GM18951 (cell line): Measurements from ENCODE around the gene RGL3.
"Not testable (repeated sequence)": the region's sequence is repeated elsewhere in the genome, so short reads cannot be mapped to it uniquely, and the experiment has no call there.

Experiments used
- POLR2A ChIP-seq: IDR thresholded peaks from 4 replicates; pipeline ENCODE4 v1.6.1; 2011; ENCODE audit warnings: mild to moderate bottlenecking; ENCODE audit not compliant: insufficient read length, insufficient read depth; ENCODE audit errors: extremely low read depth
- in situ Hi-C: fragments of 300-500 bp; cut with MboI; formaldehyde crosslinking; loops from one replicate; pipeline ENCODE4 v1.12.0; 2022; ENCODE audit warnings: low sequenced_read_pairs, mixed read lengths, inconsistent platforms; ENCODE audit not compliant: unreplicated experiment

RGL3 gene

GRCh38 chr19:11361771-11362731 lies 57.1 kb downstream of the RGL3 start:
- TF ChIP-seq POLR2A, result no peak
- in situ Hi-C loops, result no loop called here

- TF ChIP-seq POLR2A, result no peak
- in situ Hi-C loops, result no loop called here
Measured at GRCh38 chr19:11361037-11361770, 57.9 kb downstream of the RGL3 start.

GRCh38 chr19:11359421-11359820 lies 59.7 kb downstream of the RGL3 start:
- TF ChIP-seq POLR2A, result no peak
- in situ Hi-C loops, result no loop called here

- no peak for TF ChIP-seq POLR2A
- in situ Hi-C loops, result no loop called here
Measured at GRCh38 chr19:11356676-11357550, 62.2 kb downstream of the RGL3 start.

- TF ChIP-seq POLR2A, result no peak
- in situ Hi-C loops, result no loop called here
Measured at GRCh38 chr19:11356074-11356397, 63.1 kb downstream of the RGL3 start.

GRCh38 chr19:11355160-11356073 lies 63.7 kb downstream of the RGL3 start, which contains the start of gene PLPPR2:
PLPPR2 (plus strand) TSS chr19:11355432; CDS start chr19:11357674, 2,242 bp downstream.
- in situ Hi-C loops, result no loop called here
- peak; percentile 53 for TF ChIP-seq POLR2A

- in situ Hi-C loops, result not testable (repeated sequence)
Measured at GRCh38 chr19:11354102-11354501, 65.0 kb downstream of the RGL3 start.

GRCh38 chr19:11349171-11349570 lies 69.9 kb downstream of the RGL3 start:
- in situ Hi-C loops, result no loop called here
- TF ChIP-seq POLR2A, result no peak

- in situ Hi-C loops, result no loop called here
- no peak for TF ChIP-seq POLR2A
Measured at GRCh38 chr19:11347546-11348039, 71.5 kb downstream of the RGL3 start.

GRCh38 chr19:11346104-11346940 lies 72.8 kb downstream of the RGL3 start, which contains the start of the genes CCDC159 and TMEM205:
CCDC159 (plus strand) TSS chr19:11346519; CDS start chr19:11346607, 88 bp downstream.
TMEM205 (minus strand) TSS chr19:11346268; CDS start chr19:11345619, 649 bp downstream.
- in situ Hi-C loops, result no loop called here
- TF ChIP-seq POLR2A, result peak; percentile 71

- no peak for TF ChIP-seq POLR2A
Measured at GRCh38 chr19:11345122-11345803, 73.9 kb downstream of the RGL3 start.

More at GRCh38 chr19:11345122-11345803, 73.9 kb downstream of the RGL3 start:
- in situ Hi-C loops, result no loop called here
